Activated naive CD4-positive, alpha-beta T cell treated with anti-CD3 and anti-CD28 coated beads, Interleukin-2, amount 50 U/mL, for 24 hours (primary cell): Measurements from ENCODE around the gene NHEJ1.

Source experiments
- H3K27ac Mint-ChIP-seq: one replicate; pipeline ENCODE4 v1.8.0; 2021; ENCODE audit warnings: mild to moderate bottlenecking, mixed read lengths
- H3K27me3 Mint-ChIP-seq: one replicate; pipeline ENCODE4 v1.8.0; 2021; ENCODE audit warnings: mixed read lengths
- H3K36me3 Mint-ChIP-seq: one replicate; pipeline ENCODE4 v1.8.0; 2021; ENCODE audit warnings: mixed read lengths
- H3K4me1 Mint-ChIP-seq: one replicate; pipeline ENCODE4 v1.8.0; 2021; ENCODE audit warnings: mixed read lengths
- H3K4me3 Mint-ChIP-seq: one replicate; pipeline ENCODE4 v1.8.0; 2021; ENCODE audit warnings: mild to moderate bottlenecking, mixed read lengths
- H3K9me3 Mint-ChIP-seq: one replicate; pipeline ENCODE4 v1.8.0; 2021; ENCODE audit warnings: mixed read lengths

NHEJ1 gene

DNA sequence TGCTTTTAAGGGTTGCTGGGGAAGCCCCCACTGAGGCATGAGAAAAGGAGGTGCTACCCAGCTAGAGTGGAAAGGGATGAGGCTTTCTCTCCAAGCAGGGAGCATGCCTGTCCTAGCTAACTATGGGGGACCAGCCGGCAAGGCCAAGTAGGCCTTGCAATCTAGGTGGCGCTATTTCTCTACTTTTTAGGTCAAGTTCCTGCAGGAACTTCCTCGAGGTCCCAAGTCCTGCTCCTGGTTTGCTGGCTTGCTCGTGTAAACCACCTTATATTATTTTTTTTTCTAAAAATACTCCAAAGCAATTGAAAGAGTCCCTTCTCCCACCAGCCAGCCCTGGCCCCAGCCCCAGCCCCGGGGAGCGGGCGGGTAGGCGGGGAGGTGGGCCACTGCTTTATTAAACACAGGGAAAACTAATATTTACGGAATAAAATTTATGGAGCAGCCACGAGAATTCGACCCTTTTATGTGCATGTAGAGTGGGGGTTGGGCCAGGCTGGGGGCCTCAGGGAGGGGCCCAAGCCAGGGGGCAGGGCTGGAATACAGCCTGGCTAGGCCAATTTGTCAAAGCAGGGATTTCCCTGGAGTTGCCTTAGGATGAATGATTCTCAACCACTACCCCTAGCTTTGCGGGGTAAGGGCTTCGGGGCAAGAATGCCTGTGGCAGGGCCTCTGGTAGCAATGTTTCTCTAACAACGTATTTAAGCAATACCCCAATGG is 87.0 kb downstream of the NHEJ1 start:
- Mint-ChIP-seq H3K27ac (no peak overlapping the region), H3K4me1 (no peaks in the 10 kb centered on the region), H3K9me3 (no peaks in the 10 kb centered on the region), H3K36me3 (peaks cover 12% of the 10 kb centered on the region), H3K27me3 (no peaks in the 10 kb centered on the region), H3K4me3 (no peak overlapping the region)

DNA sequence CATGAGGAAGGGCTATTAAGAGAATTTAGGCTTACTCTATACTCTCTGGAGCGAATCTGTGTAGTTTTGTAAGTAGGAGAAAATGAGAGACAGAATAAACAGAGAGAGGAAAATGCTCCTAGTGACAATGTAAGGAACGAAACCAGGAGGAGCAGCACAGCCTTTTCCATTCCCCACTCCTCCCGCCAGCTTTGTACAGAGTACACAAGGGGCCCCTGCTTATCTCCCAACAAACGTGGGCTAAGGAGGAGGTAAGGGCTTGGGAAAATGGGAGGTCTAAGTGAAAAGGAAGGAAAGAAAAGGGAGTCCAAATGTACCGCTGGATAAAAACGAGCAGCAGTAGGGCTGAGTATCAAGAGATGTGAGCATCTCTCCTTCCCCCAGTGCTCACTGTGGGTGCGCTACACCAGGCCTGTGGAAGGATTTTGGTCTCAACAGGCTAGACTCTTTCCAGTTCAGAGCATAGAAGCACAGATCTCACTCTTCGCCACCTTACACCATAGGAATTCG is 87.8 kb downstream of the NHEJ1 start:
- Mint-ChIP-seq H3K27me3 (no peaks in the 10 kb centered on the region), H3K27ac (no peak overlapping the region), H3K36me3 (peaks cover 12% of the 10 kb centered on the region), H3K4me3 (no peak overlapping the region), H3K4me1 (no peaks in the 10 kb centered on the region), H3K9me3 (no peaks in the 10 kb centered on the region)

DNA sequence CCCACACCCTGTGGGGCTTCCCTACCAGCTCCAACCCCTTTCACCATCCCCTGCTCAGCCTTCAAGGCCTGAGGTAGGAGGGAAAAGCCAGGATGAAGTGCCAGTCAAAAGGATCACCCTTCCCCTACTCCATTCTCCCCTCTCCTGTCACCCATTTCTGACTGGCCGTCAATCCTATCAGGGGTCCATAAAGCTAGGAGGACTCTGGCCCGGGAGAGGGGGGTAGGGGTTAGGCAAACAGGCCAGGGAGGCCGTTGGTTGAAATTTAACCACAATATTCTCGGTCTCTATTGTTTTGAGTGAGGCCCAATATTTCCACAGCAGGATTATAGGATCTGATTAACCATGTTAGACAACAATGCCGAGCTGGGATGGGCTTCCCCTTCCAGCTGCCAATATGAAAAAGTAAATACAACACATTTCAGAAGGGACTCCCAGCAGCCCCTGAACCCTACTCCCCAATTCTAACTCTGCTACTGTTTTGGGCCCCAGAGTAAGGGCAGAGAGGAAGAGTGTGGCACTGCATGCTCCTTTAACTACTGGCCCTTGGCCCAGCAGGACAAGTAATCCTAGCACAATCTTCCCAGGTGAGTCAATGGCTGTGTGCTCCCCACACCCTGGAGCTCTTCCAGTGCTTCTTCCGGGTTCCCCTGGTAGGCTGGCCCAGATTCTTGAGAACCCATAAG is 89.3 kb downstream of the NHEJ1 start:
- Mint-ChIP-seq H3K9me3 (no peaks in the 10 kb centered on the region), H3K27ac (no peak overlapping the region), H3K4me3 (no peak overlapping the region), H3K27me3 (no peaks in the 10 kb centered on the region), H3K4me1 (no peaks in the 10 kb centered on the region), H3K36me3 (peaks cover 9% of the 10 kb centered on the region)

DNA sequence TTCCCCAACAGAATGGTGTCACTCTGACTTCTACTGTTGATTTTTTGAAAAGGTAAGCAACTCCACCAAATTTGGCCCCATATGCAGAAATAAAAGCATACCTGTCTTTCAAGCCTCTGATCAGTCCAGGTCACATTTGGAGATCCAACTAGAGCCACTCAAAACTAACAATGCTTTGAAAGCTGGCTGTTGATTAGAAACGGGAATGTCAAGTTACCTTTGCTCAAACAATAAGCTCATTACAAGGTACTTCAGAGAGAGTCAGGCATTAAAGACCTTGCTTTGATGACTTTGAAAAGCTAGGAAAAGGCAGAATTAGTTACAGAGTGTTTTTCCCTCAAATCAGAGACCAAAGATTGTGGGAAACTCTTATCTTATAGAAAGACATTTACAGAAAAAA is 95.1 kb downstream of the NHEJ1 start:
- no peak overlapping the region for H3K27ac Mint-ChIP-seq

DNA sequence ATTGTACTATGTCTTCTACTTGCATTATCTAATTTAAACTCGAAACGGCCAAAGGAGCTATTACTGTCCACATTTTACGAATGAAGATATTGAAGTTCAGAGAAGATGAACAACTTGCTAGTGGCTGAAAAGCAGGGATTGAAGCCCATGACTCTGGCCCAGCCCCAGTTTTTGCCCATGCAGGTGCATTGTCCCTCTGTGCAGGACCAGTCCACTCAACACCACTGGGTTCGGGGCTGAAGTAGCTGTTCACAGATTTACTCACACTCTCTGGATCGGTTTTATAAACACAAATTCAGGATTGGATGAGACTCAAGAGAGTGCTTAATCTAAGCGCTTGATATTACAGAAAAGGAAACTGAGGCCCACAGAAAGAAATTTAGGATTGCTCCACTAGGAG is 98.5 kb downstream of the NHEJ1 start:
- H3K4me3 Mint-ChIP-seq: no peak overlapping the region
- H3K36me3 Mint-ChIP-seq: peaks cover 1% of the 10 kb centered on the region
- H3K9me3 Mint-ChIP-seq: no peaks in the 10 kb centered on the region
- H3K27ac Mint-ChIP-seq: no peak overlapping the region
- H3K27me3 Mint-ChIP-seq: peaks cover 30% of the 10 kb centered on the region
- H3K4me1 Mint-ChIP-seq: peaks cover 20% of the 10 kb centered on the region

More for the DNA sequence above, 95.1 kb downstream of the NHEJ1 start:
- Mint-ChIP-seq H3K9me3 (no peaks in the 10 kb centered on the region), H3K27me3 (peaks cover 19% of the 10 kb centered on the region), H3K36me3 (peaks cover 1% of the 10 kb centered on the region), H3K4me1 (no peaks in the 10 kb centered on the region), H3K4me3 (no peak overlapping the region)

DNA sequence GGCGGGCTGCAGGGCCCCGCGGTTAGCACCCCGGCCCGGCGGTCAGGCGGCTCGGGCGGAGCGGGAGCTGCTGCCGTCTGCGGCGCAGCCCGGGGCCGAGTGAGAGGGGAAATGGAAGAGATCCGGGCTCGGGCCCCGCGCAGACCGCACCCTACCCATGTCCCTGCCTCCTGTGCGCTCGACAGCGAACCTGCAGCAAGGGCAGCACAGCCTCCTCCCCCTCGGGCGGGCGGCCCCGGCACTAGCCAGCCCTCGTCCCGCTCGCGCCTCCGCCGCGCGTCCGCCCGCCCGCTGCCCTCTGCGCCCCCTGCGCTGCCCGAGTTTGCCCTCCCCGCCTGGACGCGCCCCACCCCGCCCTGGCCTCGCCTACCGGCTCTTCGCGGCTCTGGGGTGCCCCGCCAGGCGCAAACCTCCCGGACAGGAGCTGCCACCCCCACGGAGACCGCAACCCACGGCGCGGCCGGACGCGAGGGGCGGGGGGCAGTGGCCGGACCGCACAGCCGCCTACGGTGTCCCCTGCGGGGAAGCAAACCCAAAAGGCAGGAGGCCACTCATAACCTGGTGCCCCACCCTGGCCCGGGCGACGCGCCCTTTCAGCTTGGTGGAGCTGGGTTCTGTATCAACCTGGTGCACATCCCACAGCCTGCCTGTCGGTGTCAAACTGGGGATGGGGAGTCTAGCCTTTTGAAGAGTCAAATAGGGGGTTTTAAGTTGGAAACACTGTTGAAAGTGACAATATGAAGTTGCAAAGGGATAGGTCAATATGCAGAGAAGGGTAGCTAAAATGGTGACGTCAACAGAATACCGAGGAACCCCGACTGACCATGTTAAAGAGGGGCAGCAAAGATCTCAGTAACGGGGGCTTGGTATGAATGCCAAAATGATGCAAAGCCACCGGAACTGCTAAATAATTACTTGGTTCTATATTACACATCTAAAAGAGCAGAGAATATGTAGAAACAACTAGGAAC is 99.5 kb downstream of the NHEJ1 start, which contains the start of gene IHH:
IHH (minus strand) TSS at position 101 of the 971 bp plus-strand sequence. CDS start 454 bp downstream, outside the sequence.
- Mint-ChIP-seq H3K27me3 (peaks cover 36% of the 10 kb centered on the region), H3K4me3 (peak within 1 kb of the TSS; percentile 72), H3K4me1 (peaks cover 20% of the 10 kb centered on the region), H3K27ac (no peak within 1 kb of the TSS), H3K9me3 (no peaks in the 10 kb centered on the region), H3K36me3 (peaks cover 1% of the 10 kb centered on the region)

DNA sequence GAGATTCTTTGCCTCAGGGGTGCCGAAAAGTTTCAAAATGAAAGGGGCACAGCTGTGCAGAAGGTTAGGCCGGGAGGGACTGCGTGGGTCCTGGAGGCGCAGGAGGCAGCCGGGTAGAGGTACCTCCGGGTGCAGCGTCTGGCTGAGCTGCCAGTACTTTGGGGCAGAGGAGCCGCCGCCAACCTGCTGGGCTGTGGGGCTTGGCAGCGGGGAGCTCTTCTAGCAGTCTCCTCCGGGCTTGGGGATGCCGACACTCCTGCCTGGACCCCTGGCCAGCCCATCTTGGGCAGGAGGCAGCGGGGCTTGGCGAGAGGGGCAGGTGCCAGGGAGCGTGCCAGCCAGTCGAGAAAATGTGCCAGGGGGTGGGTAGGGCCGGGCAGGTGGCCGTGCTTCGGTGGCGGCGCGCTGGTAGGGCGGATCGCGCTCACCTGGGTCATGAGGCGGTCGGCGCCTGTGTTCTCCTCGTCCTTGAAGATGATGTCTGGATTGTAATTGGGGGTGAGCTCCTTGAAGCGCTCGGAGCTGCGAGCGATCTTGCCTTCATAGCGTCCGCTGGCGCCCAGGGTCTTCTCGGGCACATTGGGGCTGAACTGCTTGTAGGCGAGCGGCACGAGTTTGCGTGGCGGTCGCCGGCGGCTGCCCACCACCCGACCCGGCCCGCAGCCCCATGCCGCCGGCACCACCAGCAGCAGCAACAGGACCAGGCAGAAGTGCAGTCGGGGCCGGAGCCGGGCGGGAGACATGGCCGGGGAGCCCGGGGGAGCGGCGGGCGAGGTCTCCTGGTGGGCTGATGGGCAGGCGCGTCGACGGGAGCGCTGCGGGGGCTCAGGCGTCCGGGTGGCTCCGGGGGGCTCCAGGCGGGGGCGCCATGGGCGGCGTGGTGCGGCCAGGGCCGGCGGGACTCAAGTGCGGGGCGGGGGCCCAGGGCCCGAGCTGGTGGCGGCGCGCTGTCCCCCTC is 100.6 kb downstream of the NHEJ1 start:
- H3K27ac Mint-ChIP-seq: no peak overlapping the region
- H3K9me3 Mint-ChIP-seq: no peaks in the 10 kb centered on the region
- H3K4me3 Mint-ChIP-seq: peak overlapping the region; percentile 72
- peaks cover 20% of the 10 kb centered on the region for H3K4me1 Mint-ChIP-seq
- peaks cover 38% of the 10 kb centered on the region for H3K27me3 Mint-ChIP-seq
- peaks cover 1% of the 10 kb centered on the region for H3K36me3 Mint-ChIP-seq

DNA sequence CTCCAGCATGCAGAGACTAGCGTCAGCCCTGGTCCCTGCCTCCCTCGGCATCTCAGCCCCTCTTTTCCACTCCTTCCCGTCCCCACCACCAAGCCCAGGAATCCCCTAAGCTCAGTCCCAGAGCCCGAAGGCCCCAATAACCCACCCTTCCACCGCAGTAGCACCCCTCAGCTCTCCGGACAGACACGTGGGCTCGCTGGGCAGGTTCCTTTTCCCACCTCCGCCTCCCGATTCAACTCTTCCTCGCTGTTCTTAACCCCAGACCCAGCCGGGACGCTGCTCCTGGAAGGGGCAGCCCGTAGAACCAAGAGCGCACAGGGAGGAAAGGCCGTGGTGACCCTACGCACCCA is 101.3 kb downstream of the NHEJ1 start:
- Mint-ChIP-seq H3K9me3 (no peaks in the 10 kb centered on the region), H3K4me1 (peaks cover 20% of the 10 kb centered on the region), H3K36me3 (peaks cover 1% of the 10 kb centered on the region), H3K4me3 (peak overlapping the region; percentile 47), H3K27me3 (peaks cover 40% of the 10 kb centered on the region), H3K27ac (no peak overlapping the region)

DNA sequence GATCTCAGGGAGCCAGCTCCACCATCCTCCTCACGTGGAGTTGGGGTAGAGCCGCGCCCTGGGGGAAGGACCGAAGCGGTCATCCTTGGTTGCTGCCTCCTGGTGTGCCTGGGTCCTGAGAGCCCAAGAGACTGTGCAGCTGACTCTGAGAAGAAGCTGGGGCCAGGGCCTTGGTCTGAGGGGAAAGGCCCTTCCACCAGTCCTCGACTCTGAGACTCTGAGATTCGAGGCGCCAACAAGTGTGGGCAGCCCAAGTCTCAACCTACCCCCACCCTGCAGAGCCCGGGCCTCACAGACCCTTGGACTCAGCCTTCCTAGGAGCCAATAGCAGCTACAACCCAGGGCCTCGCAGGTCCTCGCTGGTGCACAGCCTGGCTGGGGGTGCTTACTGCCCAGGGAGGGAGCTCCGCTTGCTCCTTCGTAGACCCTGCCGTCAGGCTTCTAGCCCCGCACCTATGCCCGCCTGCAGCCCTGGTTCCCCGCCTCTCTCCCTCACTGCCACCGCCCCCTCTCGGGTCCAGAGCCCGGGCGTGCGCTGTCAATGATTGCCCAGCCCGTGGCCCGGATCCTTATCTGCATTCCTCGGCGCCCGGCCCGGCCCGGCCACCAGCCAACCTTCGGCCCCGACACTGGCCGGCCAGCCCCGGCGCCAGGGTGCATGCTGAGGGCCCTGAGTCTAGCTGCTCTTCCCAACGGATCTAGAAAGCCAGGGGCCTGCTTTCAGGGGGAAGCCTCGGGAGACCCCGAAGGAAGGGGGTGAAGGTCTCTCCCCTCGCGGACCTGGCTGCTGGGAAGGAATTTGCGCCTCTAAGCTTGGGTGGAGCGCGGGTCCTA is 101.9 kb downstream of the NHEJ1 start:
- Mint-ChIP-seq H3K27ac (no peak overlapping the region), H3K9me3 (no peaks in the 10 kb centered on the region), H3K36me3 (peaks cover 1% of the 10 kb centered on the region), H3K4me3 (no peak overlapping the region), H3K27me3 (peaks cover 44% of the 10 kb centered on the region), H3K4me1 (peaks cover 20% of the 10 kb centered on the region)

DNA sequence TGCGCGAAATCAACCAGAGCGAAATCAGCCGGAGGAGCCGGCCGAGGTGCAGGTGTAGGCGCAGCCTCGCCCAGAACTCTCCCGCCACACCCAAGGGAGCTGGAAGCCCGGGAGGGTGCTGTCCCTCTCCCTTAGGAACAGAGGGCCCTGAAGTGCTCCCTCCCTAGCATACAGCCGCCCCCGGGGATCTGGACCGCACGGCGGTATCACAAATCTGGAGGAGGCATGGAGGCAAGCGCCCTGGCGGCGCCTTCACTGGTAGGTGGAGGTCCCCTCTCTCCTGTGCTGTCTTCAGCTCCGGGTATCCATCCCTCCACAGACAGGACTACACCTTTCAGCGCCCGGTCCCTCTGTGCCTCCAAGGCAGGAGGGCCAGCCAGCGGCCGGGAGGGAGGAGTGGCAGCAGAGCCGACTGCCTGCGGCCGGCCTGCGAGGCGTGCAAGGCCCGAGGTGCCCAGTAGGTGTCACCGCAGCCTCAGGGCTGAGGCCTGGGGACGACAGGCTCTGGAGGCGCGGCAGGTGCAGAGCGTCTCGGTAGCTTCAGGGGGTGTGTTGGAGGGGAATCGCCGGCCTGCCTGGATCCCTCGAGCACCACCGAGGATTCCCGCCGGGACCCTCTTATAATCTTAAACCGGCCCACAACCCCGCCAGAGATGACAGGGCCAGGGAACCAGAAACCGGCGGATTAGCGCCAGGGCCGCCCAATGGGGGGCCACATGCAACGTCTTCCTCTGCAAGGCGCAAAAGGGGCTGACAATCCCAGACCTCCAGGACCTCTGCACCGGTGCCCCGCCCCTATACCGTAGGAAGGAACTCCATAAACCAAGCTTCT is 102.7 kb downstream of the NHEJ1 start:
- Mint-ChIP-seq H3K4me3 (peak overlapping the region; percentile 65), H3K27me3 (peaks cover 40% of the 10 kb centered on the region), H3K4me1 (peaks cover 20% of the 10 kb centered on the region), H3K36me3 (peaks cover under 1% of the 10 kb centered on the region), H3K27ac (no peak overlapping the region), H3K9me3 (no peaks in the 10 kb centered on the region)

DNA sequence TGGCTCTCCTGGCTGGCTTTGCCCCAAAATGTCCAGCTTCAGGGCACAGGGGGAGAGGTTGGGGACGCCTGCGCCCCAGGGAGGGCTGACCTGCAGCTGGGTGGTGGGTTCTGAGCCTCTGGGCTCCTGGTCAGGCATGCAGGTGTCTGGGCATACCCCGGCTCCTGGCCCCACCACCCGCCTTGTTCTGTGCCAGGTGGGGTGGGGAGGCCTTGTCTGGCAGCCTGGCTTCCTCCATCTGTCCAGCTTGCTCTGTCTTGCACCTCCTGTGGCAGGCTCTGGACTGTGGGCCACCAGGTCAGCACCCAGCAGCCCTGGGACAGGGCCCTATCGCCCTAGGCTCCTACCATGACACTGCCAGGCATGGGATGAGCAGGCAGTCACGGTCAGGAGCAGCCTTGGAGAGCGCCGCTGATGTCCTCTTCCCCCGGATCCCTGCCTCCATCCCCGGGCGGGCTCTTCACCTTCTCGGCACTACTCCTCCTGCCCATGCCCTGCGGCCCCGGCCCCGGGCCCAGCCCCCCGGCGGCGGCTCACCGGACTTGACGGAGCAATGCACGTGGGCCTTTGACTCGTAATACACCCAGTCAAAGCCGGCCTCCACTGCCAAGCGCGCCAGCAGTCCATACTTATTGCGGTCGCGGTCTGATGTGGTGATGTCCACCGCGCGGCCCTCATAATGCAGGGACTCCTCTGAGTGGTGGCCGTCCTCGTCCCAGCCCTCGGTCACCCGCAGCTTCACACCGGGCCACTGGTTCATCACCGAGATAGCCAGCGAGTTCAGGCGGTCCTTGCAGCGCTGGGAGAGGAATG is 103.5 kb downstream of the NHEJ1 start:
- Mint-ChIP-seq H3K9me3 (no peaks in the 10 kb centered on the region), H3K27me3 (peaks cover 36% of the 10 kb centered on the region), H3K27ac (no peak overlapping the region), H3K4me1 (peaks cover 20% of the 10 kb centered on the region), H3K4me3 (no peak overlapping the region), H3K36me3 (no peaks in the 10 kb centered on the region)

DNA sequence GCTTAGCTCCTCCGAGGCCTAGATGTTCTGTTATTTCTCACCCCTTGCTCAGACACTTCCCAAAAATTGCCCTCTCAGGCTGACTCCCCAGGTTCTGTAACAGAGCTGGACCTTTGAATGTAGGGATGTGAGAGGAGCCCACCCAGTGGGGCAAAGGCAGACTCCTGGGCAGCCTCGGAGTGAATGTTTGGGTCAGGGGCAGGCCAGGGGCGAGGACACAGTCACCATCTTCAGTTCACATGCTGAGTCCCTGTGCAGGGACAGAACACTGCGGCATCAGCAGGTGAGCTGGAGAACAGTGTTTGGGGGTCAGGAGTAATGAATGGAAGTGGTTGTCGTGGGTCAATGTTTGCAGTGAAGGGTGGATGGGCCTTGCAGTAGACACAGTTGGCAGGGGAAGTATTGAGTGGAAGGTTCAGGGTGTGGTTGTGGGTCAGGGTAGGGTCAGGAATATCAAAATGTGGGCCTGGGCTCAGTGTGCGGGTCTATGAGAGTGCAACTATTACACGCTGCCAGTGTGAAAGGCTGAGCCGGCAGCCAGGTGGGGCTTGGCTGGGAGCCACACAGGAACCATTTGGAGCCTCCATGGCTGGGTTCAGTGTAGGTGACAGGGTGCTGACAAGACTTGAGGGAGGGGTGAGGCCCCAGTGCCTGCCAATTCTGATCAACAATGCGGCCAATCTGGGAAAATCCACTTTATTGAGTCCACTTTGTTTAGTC is 104.3 kb downstream of the NHEJ1 start:
- Mint-ChIP-seq H3K4me1 (peaks cover 20% of the 10 kb centered on the region), H3K27me3 (peaks cover 31% of the 10 kb centered on the region), H3K4me3 (no peak overlapping the region), H3K9me3 (no peaks in the 10 kb centered on the region), H3K36me3 (no peaks in the 10 kb centered on the region), H3K27ac (no peak overlapping the region)
